Activated CD8-positive, alpha-beta memory T cell treated with anti-CD3 and anti-CD28 coated beads, Interleukin-2, amount 50 U/mL, for 48 hours (primary cell): Measurements from ENCODE around the gene HESX1.

Source experiments
- DNase-seq: peaks from one replicate; pipeline ENCODE4 v3.0.0-alpha.2; 2020

Gene HESX1

GRCh38 chr3:57165641-57166040, 34.1 kb downstream of the HESX1 start:
- no peak for DNase-seq

GRCh38 chr3:57164657-57165573, 34.9 kb downstream of the HESX1 start, which contains the start of gene IL17RD:
TSS of gene IL17RD (minus strand) at chr3:57165353. CDS start at chr3:57165286, 67 bp downstream.
- DNase-seq: peak; percentile 85

- peak; percentile 58 for DNase-seq
Measured at GRCh38 chr3:57164217-57164656, 35.5 kb downstream of the HESX1 start.

- DNase-seq: no peak
Measured at GRCh38 chr3:57163751-57164150, 36.0 kb downstream of the HESX1 start.

GRCh38 chr3:57161915-57162314, 37.9 kb downstream of the HESX1 start:
- DNase-seq: no peak

- no peak for DNase-seq
Measured at GRCh38 chr3:57160765-57161538, 38.8 kb downstream of the HESX1 start.

GRCh38 chr3:57160076-57160764, 39.6 kb downstream of the HESX1 start:
- DNase-seq: no peak

- no peak for DNase-seq
Measured at GRCh38 chr3:57158813-57159738, 40.7 kb downstream of the HESX1 start.

- DNase-seq: no peak
Measured at GRCh38 chr3:57158325-57158724, 41.5 kb downstream of the HESX1 start.

GRCh38 chr3:57157545-57157944, 42.2 kb downstream of the HESX1 start:
- no peak for DNase-seq

GRCh38 chr3:57155310-57155643, 44.5 kb downstream of the HESX1 start:
- DNase-seq: no peak

- no peak for DNase-seq
Measured at GRCh38 chr3:57154470-57155309, 45.1 kb downstream of the HESX1 start.

GRCh38 chr3:57152151-57153143, 47.3 kb downstream of the HESX1 start:
- no peak for DNase-seq

- DNase-seq: no peak
Measured at GRCh38 chr3:57151749-57152148, 48.0 kb downstream of the HESX1 start.

GRCh38 chr3:57151021-57151449, 48.7 kb downstream of the HESX1 start:
- no peak for DNase-seq

- DNase-seq: no peak
Measured at GRCh38 chr3:57150113-57150581, 49.6 kb downstream of the HESX1 start.
